Kidney epithelial cell (primary cell): ENCODE data around the gene MTUS2. TPM values are rescaled to one million over a fixed set of nuclear protein-coding genes. Genes with fewer than 3 reads are reported as not detected.

Experiments used
- DNase-seq: peaks from one replicate; pipeline ENCODE4 v3.0.0-alpha.2; 2010; ENCODE audit warnings: low read depth
- H3K27me3 ChIP-seq: 2 replicates; pipeline ENCODE4 v1.6.0; 2011; ENCODE audit warnings: low read length; ENCODE audit not compliant: control insufficient read depth, insufficient read depth
- H3K36me3 ChIP-seq: 2 replicates; pipeline ENCODE4 v1.5.1; 2011; ENCODE audit warnings: low read length; ENCODE audit not compliant: control insufficient read depth, insufficient read depth
- H3K4me3 ChIP-seq: 2 replicates; pipeline ENCODE4 v1.5.1; 2011; ENCODE audit warnings: low read depth, mild to moderate bottlenecking, control low read depth, low read length
- total RNA-seq: library from RNA; depleted of rRNA; stranded (reverse); fragments of >200 nt; gene quantifications from 2 replicates; pipeline ENCODE4 v1.2.3, GENCODE V29; 2015
- TF ChIP-seq, protein P1 (sequence below): IDR thresholded peaks from 2 replicates; pipeline ENCODE4 v1.5.1; 2011; ENCODE audit warnings: mild to moderate bottlenecking, moderate library complexity, low read length, control low read depth, inconsistent platforms; ENCODE audit not compliant: insufficient read depth, poor library complexity, severe bottlenecking

The MTUS2 gene
- total RNA-seq, 1 donor from 2014 or later = 0.25 TPM

GRCh38 chr13:29499506-29500165 lies 679.5 kb downstream of the MTUS2 start:
- H3K36me3 ChIP-seq = no peaks in the 10 kb centered on the region
- no peak for DNase-seq
- no peak overlapping the region for H3K4me3 ChIP-seq
- H3K27me3 ChIP-seq = peaks cover 33% of the 10 kb centered on the region
- TF ChIP-seq, protein P1, sequence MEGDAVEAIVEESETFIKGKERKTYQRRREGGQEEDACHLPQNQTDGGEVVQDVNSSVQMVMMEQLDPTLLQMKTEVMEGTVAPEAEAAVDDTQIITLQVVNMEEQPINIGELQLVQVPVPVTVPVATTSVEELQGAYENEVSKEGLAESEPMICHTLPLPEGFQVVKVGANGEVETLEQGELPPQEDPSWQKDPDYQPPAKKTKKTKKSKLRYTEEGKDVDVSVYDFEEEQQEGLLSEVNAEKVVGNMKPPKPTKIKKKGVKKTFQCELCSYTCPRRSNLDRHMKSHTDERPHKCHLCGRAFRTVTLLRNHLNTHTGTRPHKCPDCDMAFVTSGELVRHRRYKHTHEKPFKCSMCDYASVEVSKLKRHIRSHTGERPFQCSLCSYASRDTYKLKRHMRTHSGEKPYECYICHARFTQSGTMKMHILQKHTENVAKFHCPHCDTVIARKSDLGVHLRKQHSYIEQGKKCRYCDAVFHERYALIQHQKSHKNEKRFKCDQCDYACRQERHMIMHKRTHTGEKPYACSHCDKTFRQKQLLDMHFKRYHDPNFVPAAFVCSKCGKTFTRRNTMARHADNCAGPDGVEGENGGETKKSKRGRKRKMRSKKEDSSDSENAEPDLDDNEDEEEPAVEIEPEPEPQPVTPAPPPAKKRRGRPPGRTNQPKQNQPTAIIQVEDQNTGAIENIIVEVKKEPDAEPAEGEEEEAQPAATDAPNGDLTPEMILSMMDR = no peak

- DNase-seq = no peak
- H3K4me3 ChIP-seq = no peak overlapping the region
- TF ChIP-seq, protein P1 = no peak
- H3K27me3 ChIP-seq = peaks cover 33% of the 10 kb centered on the region
- no peaks in the 10 kb centered on the region for H3K36me3 ChIP-seq
These were observed 680.2 kb downstream of the MTUS2 start for GRCh38 chr13:29500386-29500785.

- TF ChIP-seq, protein P1 = no peak
- Histone ChIP-seq H3K36me3 (no peaks in the 10 kb centered on the region), H3K4me3 (no peak overlapping the region), H3K27me3 (peaks cover 28% of the 10 kb centered on the region)
- no peak for DNase-seq
These were observed 681.5 kb downstream of the MTUS2 start for GRCh38 chr13:29501674-29502073.

GRCh38 chr13:29502391-29503008 lies 682.4 kb downstream of the MTUS2 start:
- Histone ChIP-seq H3K27me3 (peaks cover 22% of the 10 kb centered on the region), H3K4me3 (no peak overlapping the region), H3K36me3 (no peaks in the 10 kb centered on the region)
- no peak for DNase-seq
- TF ChIP-seq, protein P1 = no peak

DNA sequence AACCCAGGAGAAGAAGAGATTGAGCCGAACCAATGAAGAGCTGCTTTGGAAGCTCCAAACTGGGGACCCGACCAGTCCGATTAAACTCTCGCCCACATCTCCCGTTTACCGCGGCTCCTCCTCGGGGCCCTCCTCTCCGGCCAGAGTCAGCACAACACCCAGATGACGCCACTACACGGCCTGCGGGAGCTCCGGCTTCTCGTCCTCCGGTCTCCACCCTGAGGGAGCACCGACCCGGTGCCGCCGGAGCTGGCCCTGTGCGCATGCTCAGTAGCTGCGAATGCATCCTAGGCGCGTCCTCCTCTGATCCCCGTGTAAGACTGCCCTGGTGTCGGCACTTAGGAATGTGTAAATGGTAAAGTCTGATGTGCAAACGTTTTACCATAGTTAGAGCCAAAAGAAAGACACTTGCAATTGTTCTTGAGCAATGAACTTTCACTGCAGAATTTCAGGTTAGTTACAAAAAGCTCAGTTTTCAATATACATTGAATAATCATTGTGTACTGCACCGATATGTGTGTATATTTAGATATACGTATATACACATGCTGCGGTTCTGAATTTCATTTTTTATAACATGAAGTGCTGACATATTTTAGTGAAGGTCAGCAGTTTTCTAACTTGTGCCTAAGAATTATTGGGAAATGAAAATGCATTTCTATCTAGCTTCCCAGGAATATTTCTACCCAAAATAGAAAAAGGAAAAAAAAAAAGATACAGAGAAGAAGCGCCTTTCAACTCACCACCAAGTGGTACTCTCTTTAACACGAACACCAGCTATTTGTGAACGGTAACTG lies 683.1 kb downstream of the MTUS2 start:
- H3K36me3 ChIP-seq = no peaks in the 10 kb centered on the region
- peaks cover 19% of the 10 kb centered on the region for H3K27me3 ChIP-seq
- DNase-seq = no peak
- TF ChIP-seq, protein P1 = no peak
- no peak overlapping the region for H3K4me3 ChIP-seq
